GM12892 (cell line): ENCODE data around the gene PI4K2B.

Experiments
- POLR2A ChIP-seq: IDR thresholded peaks from 2 replicates; pipeline ENCODE4 v1.6.1; 2011; ENCODE audit warnings: low read depth, low read length, control low read depth
- POLR2AphosphoS5 ChIP-seq: IDR thresholded peaks from 2 replicates; pipeline ENCODE4 v1.6.1; 2011; ENCODE audit warnings: low read depth, low read length, control low read depth

DNA sequence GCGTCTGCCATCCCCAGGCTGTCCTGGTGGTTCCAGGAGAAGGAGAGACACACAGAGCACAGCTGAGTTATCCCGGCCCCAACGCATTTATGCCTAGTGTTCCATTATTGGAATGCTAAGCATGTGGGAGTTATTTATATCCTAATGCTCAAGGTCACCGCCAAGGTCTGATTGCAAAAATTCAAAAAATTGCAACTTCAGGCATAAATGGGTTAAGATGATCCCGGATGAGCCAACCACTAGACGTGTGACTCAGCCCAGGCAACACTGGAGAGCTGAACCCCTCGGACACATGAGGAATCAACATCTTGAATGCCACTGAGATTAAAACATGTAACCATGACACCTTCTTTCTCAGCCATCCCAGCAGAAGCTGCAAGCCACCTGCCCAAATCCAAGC lies 74.9 kb downstream of the PI4K2B start:
- no peak for TF ChIP-seq POLR2A
- TF ChIP-seq POLR2AphosphoS5: no peak
